Measurements from ENCODE around the gene SEMA6C.
"Not testable (repeated sequence)": the region's sequence is repeated elsewhere in the genome, so short reads cannot be mapped to it uniquely, and the experiment has no call there.

Gene SEMA6C

GRCh38 chr1:151146412-151147131 is at the start of gene SEMA6C:
SEMA6C (minus strand) TSS chr1:151146631; CDS start chr1:151142621, 4,010 bp downstream.
- no peak for TF ChIP-seq CTCF (IDR thresholded peaks at IDR 0.05; ENCODE audit: low read depth, low read length, missing control alignments)

DNA sequence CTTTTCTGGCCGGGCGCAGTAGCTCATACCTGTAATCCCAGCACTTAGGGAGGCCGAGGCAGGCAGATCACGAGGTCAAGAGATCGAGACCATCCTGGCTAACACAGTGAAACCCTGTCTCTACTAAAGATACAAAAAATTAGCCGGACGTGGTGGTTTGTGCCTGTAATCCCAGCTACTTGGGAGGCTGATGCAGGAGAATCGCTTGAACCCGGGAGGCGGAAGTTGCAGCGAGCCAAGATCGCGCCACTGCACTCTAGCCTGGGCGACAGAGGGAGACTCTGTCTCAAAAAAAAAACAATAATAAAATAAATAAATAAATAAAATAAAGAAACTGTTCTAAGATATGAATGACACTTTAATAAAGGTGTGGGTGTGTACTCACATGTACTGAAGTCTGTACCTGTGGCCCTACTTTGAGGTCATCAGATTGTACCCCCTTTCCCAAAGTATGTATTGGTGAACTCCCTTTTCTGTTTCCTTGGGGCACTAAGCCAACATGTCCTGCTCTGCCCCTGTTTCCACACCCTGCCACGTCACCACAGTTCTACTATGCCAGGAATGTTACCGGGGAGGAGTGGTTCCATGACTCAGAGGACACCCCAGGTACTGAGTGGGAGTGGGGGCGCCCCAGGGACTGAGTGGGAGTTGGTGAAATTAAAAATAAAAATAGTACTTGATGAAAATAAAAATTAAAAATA is 48.6 kb upstream of the SEMA6C start:
- H3K4me3 ChIP-seq (replicated peaks; ENCODE audit: low read depth, low read length), result peak overlapping the region; percentile 23
- peak; percentile 81 for DNase-seq (ENCODE audit: extremely low read depth, low read depth)

More at GRCh38 chr1:151146412-151147131, at the start of gene SEMA6C:
- DNase-seq (ENCODE audit: extremely low read depth, low read depth), result peak; percentile 54
- H3K4me3 ChIP-seq (replicated peaks; ENCODE audit: low read depth, low read length), result peak within 1 kb of the TSS; percentile 51

- no peak overlapping the region for H3K4me3 ChIP-seq (replicated peaks; ENCODE audit: low read depth, low read length)
- DNase-seq (ENCODE audit: extremely low read depth, low read depth), result no peak
- no peak for TF ChIP-seq CTCF (IDR thresholded peaks at IDR 0.05; ENCODE audit: low read depth, low read length, missing control alignments)
Observed at GRCh38 chr1:151193856-151194255, 47.4 kb upstream of the SEMA6C start.

DNA sequence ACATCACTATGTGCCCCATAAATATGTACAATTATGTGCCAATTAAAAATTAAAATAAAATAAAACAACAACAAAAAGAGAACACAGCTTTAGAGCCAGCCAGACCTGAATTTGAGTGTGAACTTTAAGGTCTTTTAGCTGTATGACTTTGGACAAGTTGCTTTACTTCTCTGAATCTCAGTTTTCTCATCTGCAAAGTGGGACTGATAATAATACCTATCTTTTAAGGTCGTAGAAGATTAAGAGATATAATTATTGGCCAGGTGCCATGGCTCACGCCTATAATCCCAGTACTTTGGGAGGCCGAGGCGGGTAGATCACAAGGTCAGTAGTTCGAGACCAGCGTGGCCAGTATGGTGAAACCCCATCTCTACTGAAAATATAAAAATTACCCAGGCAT is 46.9 kb upstream of the SEMA6C start:
- DNase-seq (ENCODE audit: extremely low read depth, low read depth), result no peak
- TF ChIP-seq CTCF (IDR thresholded peaks at IDR 0.05; ENCODE audit: low read depth, low read length, missing control alignments), result no peak
- no peak overlapping the region for H3K4me3 ChIP-seq (replicated peaks; ENCODE audit: low read depth, low read length)

DNA sequence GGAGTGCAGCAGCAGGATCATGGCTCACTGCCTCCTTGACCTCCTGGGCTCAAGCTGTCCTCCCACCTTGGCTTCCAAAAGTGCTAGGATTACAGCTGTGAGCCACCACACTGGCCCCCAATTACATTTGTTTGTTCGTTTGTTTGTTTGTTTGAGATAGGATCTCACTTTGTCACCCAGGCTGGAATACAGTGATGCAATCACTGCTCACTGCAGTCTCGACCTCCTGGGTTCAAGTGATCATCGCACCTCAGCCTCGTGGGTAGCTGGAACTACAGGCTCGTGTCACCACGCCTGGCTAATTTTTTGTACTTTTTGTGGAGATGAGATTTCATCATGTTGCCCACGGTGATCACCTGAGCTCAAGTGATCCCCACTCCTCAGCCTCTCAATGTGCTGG is 45.6 kb upstream of the SEMA6C start:
- H3K4me3 ChIP-seq (replicated peaks; ENCODE audit: low read depth, low read length), result no peak overlapping the region
- DNase-seq (ENCODE audit: extremely low read depth, low read depth), result no peak
- TF ChIP-seq CTCF (IDR thresholded peaks at IDR 0.05; ENCODE audit: low read depth, low read length, missing control alignments), result no peak

DNA sequence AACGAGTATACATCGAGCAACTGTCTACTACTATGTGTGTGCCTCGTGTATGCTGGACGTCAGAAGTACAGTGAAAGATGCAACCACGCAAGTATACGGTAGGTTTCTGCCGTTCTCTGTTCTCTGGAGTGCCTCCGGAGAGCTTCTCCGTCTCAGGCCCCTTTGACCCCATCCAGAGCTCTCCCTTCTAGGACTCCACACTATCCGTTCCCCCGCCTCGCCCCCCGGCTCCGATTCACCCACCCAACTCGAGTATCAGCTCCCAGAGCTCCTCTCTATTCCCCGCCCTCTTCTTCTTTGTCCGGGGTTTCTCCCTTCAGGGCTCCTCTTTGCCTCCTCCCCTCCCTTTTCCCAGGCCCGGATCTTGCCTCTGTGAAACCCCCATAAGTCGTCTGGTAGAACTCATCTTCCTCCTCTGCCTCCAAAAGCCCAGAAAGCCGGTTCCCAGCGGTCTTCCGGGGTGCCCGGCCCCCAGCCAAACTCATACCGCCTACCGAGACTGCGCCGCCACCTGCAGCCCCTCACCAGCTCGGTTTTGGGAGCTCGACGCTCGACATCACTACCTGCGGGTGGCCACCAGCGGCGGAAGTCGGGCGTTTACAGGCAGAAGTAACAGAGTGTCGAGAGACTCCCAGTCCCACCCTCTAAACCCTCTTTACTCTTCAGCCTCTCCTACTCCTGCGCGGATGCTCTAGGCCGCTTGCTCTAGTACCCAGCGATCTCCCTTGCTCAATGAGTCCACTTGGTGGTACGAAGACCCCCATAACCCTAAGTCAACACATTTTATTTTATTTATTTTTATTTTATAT is 43.4 kb upstream of the SEMA6C start, which contains the start of gene VPS72:
Gene VPS72 (minus strand): TSS at position 561 of the 809 bp plus-strand sequence. CDS start 76 bp downstream, at position 485.
- peak; percentile 77 for DNase-seq (ENCODE audit: extremely low read depth, low read depth)
- TF ChIP-seq CTCF (IDR thresholded peaks at IDR 0.05; ENCODE audit: low read depth, low read length, missing control alignments), result no peak
- H3K4me3 ChIP-seq (replicated peaks; ENCODE audit: low read depth, low read length), result peak within 1 kb of the TSS; percentile 72

DNA sequence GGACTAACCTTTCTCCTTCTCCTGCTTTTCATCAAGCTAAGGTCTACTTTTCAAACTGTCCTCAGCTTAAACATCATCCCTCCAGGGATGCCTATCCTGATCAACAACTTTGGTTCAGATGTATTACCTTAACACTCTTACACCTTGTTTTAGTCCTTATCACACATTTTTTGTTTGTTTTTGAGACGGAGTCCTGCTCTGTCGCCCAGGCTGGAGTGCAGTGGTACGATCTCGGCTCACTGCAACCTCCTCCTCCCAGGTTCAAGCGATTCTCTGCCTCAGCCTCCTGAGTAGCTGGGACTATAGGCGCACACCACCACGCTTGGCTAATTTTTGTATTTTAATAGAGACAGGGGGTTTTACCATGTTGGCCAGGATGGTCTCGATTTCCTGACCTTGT is 42.2 kb upstream of the SEMA6C start:
- peak overlapping the region; percentile 72 for H3K4me3 ChIP-seq (replicated peaks; ENCODE audit: low read depth, low read length)
- DNase-seq (ENCODE audit: extremely low read depth, low read depth), result not testable (repeated sequence)
